GM12864 (cell line): ENCODE results near the gene TGFBI.

Source experiments
- DNase-seq: peaks from one replicate; pipeline ENCODE4 v3.0.0-alpha.2; 2011; ENCODE audit warnings: low read depth
- H3K4me3 ChIP-seq: 2 replicates; pipeline ENCODE4 v1.5.1; 2011; ENCODE audit warnings: mild to moderate bottlenecking, low read depth, low read length, control low read depth
- TF ChIP-seq, protein P1 (sequence below): IDR thresholded peaks from 2 replicates; pipeline ENCODE4 v1.5.1; 2011; ENCODE audit warnings: low read depth, mild to moderate bottlenecking, moderate library complexity, low read length, control low read depth, inconsistent platforms; ENCODE audit errors: missing control alignments

Gene TGFBI

GRCh38 chr5:136011414-136012001 lies 17.3 kb upstream of the TGFBI start:
- no peak for DNase-seq
- H3K4me3 ChIP-seq = no peak overlapping the region
- TF ChIP-seq, protein P1, sequence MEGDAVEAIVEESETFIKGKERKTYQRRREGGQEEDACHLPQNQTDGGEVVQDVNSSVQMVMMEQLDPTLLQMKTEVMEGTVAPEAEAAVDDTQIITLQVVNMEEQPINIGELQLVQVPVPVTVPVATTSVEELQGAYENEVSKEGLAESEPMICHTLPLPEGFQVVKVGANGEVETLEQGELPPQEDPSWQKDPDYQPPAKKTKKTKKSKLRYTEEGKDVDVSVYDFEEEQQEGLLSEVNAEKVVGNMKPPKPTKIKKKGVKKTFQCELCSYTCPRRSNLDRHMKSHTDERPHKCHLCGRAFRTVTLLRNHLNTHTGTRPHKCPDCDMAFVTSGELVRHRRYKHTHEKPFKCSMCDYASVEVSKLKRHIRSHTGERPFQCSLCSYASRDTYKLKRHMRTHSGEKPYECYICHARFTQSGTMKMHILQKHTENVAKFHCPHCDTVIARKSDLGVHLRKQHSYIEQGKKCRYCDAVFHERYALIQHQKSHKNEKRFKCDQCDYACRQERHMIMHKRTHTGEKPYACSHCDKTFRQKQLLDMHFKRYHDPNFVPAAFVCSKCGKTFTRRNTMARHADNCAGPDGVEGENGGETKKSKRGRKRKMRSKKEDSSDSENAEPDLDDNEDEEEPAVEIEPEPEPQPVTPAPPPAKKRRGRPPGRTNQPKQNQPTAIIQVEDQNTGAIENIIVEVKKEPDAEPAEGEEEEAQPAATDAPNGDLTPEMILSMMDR = no peak

DNA sequence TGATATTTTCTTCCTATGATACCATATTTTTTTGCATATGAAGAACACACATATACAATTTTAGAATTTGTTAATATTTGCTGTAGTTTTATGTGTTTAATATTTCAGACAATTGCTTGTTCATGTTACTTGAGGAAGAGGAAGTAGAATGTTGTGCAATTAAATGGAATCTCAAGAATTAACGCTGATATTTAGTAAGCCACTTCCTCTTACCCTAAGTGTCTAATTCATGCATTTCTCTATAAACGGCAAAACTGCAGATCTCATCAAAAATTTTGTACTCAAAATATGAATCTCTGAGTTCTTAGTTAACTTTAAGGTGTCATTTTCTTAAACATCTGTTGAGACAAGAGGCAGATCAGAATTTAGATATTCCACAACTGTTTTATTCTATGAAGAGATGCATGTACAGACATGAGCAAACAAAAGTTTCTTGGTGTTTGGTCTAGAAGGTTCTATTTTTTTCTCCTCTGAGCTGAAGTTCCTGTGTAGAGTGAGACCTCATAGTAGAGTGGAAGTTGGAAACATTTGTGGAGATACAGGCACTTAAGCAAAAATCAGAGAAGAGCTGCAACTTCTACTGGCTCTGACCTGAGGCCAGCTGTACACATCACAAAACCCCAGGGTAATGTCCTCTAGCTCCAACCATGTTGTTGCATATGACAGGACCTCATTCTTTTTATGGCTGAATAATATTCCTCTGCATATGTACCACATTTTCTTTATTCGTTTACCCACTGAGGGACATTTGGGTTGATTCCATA lies 16.6 kb upstream of the TGFBI start:
- no peak overlapping the region for H3K4me3 ChIP-seq
- TF ChIP-seq, protein P1 = no peak
- no peak for DNase-seq

DNA sequence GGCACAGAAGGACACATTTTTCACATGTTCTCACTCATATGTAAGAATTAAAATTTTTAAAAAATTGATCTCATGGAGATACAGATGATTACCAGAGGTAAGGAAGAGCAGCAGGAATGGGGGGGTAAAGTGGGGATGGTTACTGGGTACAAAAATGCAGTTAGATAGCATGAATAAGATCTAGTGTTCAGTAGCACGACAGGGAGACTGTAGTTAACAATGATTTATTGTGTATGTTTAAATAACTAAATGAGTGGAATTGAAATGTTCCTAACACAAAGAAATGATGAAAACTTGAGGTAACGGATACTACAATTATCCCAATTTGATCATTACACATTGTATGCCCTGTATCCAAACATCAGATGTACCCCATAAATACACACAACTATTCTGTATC lies 15.2 kb upstream of the TGFBI start:
- TF ChIP-seq, protein P1 = no peak
- H3K4me3 ChIP-seq = no peak overlapping the region
- no peak for DNase-seq

DNA sequence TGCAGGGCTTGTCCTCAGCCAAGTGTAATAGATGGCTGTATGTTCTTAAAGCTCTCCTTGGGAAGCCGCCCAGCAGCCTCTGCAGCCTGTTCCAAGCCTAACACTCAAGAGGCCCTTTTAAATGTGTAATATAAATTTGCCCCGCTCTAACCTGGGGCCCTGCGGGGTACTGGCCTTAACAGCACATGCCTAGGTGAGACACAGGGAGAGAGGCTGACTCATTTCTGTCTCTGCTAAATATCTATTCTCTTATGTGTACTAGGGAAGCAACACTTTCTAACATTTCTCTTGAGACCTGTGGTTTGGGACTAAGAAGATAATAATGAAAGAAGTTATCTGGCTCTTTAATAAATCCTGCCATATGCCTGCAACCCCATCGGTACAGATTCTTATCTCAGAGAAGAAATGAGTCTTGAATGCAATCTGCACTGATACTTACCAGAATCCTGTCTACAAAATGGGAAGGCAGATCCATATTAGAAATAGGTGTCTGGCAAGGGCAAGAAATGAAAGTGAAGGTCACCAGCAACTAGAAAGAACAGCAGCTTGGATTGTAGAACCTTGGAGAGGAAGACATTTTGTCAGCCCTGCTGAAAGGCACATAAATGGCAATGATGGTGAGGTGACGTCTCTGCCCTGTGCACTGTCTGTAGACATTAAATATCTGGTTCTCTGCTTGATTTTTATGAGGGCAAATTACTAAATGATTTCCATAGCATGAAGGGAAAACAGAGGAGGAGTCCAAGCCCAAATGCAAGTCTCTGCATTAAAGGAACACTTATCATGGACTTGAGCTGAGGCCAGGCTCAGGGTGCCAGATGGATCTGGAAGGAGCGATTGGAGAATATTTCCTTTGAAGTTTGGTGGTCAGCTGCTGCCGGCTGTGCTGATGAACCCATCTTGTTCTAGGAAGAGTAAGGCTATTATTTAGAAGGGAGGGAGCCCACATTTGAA lies 14.5 kb upstream of the TGFBI start:
- no peak for DNase-seq
- TF ChIP-seq, protein P1 = no peak
- no peak overlapping the region for H3K4me3 ChIP-seq

DNA sequence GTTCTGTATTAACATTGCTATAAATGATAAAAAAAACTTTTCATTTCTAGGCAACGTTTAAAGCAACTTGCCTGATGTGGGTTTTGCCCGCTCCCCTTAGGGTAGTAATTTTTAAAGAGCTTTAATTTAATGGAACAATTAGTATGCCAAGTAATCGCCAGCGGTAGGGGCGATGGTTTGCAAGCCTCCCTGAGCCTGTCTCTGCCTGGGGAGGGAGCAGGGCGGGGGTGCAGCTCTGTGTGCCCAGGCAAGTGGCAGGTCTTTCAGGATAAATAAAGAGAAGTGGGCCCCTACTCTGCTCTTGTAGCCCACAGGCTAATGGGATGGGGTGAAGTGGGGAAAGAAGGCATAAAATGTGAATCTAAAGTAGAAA lies 13.8 kb upstream of the TGFBI start:
- TF ChIP-seq, protein P1 = no peak
- DNase-seq = no peak
- no peak overlapping the region for H3K4me3 ChIP-seq

DNA sequence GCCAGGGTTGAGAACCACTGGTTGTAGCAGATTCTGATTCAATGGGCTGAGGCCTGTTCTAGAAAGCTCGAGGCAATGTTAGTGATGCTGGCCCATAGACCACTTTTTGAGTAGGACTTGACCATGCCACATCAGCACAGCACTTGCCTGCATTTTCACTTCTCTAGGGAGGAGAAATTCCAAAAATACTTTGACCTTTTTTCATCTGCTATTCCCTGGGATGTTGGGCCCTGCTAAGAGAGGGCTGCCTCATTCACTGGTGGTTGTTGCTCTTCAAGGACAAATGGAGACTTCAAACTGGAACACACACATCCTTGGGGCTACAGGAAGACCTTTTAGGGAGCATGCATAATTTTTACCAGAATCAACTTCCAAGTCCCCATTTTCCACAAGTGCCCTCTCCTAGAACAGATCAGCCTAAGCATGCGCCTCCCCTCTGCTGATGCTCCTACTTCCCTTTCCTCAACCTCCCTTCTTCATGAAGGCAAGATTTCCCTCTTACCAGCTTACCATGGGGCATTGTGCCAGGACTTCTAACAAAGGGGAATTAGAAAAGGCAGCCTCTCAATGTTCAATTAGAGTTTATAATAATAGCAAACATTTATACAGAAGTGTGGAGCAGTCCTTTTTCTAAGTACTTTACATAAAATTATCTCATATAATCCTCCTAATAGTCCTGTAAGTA lies 12.7 kb upstream of the TGFBI start:
- no peak for DNase-seq
- TF ChIP-seq, protein P1 = no peak
- no peak overlapping the region for H3K4me3 ChIP-seq
